Coronary artery (tissue), 2 donors: ENCODE measurements around the gene OR2H2.
A peak's percentile ranks its signal among the peaks of the same experiment; 100 is the strongest.

ENCODE experiments used
- DNase-seq: peaks from one replicate; pipeline ENCODE4 v3.0.0-alpha.2; 2017; ENCODE audit warnings: low spot score
- H3K27ac ChIP-seq, 2 donors: fragments of 200-600 bp; sonication (generic); one replicate each; pipeline ENCODE4 v1.5.1; 2016 to 2019
- H3K4me3 ChIP-seq: fragments of 200-600 bp; sonication (generic); 2 replicates; pipeline ENCODE4 v1.5.1; 2016; ENCODE audit warnings: mild to moderate bottlenecking, moderate library complexity
- TF ChIP-seq, protein P1 (sequence below): fragments of 200-600 bp; sonication (generic); IDR thresholded peaks from one replicate; pipeline ENCODE4 v1.5.1; 2019; ENCODE audit warnings: antibody characterized with exemption

The OR2H2 gene

DNA sequence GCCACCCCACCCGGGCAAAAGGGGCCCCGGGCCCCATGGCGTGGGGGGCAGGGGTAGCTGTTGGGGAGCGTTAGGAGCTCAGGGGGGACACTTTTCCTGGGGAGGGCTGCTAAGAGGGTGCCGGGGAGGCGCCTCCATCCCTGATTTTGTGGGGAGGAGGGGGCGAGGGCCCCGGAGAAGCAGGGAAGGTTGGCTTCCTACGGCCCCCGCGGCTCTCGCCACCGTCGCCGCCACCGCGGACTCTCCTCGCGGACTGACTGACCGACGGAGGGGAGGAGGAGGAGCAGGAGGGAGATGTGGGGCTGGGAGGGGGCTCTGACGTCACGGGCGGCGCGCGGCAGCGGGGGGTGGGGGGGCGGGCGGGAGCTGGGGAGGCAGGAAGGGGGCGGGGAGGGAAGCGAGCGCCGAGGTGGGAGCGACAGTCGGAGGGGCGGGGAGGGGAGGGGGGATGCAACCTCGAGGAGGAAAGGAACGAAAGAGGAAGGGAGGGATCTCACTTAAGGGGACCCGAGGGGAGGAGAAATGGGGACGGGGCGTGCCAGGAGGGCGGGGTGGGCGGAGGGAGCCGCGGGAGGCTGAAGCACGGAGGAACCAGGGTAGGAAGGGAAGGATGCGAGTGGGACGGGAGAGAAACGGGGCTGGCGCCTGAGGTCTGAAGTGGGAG is 43.0 kb downstream of the OR2H2 start:
- peak overlapping the region; percentile 66 for H3K27ac ChIP-seq
- peak; percentile 84 for DNase-seq
- TF ChIP-seq, protein P1, sequence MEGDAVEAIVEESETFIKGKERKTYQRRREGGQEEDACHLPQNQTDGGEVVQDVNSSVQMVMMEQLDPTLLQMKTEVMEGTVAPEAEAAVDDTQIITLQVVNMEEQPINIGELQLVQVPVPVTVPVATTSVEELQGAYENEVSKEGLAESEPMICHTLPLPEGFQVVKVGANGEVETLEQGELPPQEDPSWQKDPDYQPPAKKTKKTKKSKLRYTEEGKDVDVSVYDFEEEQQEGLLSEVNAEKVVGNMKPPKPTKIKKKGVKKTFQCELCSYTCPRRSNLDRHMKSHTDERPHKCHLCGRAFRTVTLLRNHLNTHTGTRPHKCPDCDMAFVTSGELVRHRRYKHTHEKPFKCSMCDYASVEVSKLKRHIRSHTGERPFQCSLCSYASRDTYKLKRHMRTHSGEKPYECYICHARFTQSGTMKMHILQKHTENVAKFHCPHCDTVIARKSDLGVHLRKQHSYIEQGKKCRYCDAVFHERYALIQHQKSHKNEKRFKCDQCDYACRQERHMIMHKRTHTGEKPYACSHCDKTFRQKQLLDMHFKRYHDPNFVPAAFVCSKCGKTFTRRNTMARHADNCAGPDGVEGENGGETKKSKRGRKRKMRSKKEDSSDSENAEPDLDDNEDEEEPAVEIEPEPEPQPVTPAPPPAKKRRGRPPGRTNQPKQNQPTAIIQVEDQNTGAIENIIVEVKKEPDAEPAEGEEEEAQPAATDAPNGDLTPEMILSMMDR, result no peak
- peak overlapping the region; percentile 75 for H3K4me3 ChIP-seq

DNA sequence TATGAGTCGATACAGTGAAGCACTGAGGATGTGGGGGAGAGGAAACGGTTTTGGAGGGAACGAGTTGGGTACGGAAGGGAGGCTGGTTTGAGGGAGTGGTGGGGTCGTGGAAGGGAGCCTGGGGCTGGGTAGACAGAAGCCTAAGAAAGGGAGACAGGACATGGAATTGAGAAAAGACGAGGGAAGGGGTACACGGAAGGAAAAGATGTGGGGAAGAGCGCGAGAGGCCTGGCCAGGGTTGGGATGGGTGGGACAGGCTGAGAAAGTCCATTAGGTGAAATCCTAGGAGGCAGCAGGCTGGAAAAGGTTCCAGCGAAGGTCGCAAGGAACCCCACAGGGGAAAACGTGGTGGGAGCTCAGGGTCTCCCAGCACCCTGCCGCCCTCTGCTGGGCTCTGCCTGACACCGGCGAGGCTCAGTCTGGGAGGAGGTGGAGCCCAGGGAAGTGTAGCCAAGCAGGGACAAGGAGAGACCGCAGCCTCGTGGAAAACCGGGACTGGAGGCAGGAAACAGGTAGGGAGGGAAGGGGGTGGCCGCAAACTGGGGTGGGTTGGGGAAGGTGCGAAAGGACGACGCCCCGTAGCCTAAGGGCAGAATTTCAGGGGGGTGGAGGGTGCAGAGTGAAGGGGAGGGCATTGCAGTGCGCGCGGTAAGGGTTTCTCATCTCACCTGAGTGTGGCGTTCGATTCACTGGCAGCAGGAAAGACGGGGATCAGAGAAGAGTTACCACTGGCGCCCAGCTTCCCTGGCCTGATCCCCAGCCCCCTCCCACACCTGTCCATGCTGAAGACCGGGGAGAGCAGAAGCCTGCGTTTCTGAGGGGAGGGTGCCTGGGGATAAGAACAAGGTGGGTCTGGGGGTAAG is 43.7 kb downstream of the OR2H2 start:
- TF ChIP-seq, protein P1, result peak; percentile 46
- no peak for DNase-seq
- H3K27ac ChIP-seq, result peak overlapping the region; percentile 66
- H3K4me3 ChIP-seq, result peak overlapping the region; percentile 75

DNA sequence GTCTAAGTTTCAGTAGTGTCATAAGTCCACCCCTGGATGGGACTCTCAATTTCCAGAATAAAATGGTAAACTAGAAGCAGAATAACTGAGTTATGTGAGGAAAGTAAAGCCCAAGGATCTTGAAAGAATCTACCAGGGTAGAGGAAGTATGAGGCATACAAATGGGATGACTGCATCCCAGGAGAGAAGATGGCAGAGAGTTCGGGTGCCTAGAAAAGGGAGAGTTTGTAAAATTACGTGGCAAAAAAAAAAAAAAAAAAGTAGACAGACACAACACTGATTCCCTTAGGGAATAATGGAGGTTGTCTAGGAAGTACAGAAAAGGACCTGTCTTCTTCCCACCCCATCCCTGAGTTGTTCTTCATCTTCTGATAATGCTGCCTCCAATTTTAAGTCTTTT is 44.6 kb downstream of the OR2H2 start:
- TF ChIP-seq, protein P1, result no peak
- H3K4me3 ChIP-seq, result no peak overlapping the region
- no peak overlapping the region for H3K27ac ChIP-seq
- no peak for DNase-seq

DNA sequence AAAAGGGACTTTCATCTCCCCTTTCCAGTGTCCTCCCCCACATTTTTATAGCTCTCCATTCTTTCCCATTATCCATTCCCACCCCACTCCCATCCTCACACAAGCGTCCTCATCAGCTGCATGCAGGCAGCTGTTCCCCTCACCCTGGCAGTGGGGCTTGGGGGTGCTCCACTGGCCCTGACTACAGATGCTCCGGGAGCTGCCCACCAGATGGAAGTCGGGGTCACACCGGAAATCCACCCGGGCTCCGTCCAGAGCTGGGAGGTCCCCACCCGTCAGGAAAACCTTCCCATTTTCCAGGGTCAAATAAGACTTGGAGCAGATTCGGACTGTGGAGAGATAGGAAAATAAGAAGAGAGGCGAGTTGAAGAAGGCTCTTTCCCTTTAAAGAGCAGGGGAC is 45.4 kb downstream of the OR2H2 start:
- no peak overlapping the region for H3K27ac ChIP-seq

DNA sequence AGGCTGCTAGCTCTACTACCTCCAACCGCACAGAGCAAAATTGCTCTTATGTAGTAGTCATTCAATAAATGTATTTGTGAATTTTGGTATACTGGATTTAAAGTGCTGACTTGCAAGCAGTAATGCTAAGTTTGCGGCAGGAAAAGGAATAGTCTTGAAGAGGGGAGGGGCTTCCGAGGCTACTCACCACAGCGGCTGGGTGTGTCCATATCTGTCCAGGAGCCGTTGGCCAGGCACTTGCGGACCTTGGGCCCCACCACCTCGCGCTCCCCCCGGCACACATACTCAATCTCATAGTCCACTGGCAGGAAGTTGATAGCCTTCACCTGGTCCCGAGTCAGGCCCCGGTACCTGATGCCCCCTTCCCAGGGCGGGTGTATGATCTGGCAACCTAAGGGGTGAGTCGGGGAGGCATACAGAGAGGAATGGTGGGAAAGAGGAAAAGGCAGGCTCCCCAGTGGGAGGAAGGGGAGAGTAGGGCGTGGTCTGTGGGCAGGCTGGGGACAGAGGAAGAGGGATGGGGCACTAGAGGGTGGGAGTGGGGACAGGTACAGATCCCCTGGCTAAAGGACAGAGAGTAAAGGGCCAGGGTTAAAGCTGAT is 46.4 kb downstream of the OR2H2 start:
- DNase-seq, result no peak

More for the DNA sequence above, 45.4 kb downstream of the OR2H2 start:
- no peak overlapping the region for H3K4me3 ChIP-seq
- TF ChIP-seq, protein P1, result no peak
- no peak for DNase-seq

DNA sequence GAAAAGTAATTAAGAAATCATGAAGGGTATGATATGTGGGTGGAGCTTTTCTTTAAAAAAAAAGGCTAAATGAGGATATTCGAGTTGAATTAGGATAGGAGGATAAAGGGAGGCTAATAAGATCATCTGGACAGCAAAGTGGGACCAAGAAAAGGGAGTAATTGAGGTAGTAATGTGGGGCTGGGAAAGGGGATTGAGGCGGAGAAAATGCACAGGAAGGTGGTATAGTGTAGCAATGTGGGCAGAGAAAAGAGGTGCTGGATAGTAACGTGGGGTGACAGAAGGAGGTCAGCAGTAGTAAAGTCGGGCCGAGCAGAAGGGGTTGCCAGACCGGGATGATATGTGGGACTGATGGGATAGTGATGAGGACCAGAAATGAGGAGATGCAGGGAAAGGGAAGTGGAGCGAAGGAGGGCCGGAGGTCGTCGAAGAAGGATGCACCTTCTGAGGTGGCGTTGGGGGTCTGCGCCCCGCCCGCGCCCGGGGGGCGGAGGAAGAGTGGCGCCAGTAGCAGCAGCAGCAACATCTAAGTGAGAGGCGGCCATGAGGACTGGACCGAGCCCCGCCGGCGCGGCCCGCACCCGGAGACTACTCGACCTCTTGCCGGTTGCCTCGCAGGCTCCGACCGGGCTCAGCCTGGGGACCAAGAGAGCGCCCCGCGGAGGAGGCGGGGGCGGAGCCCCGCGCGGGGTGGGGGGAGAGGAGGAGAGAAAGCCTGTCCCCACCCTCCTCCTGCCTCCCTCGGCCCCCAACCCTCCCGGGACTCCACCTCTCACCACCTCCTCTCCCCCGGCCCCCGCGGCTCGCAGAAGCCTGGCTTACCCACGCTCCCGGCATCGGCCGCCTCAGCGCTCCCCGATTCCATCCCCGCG is 47.2 kb downstream of the OR2H2 start:
- Histone ChIP-seq H3K4me3 (peak overlapping the region; percentile 89), H3K27ac (peak overlapping the region; percentile 82 to 84)
- DNase-seq, result no peak
- TF ChIP-seq, protein P1, result no peak

More for the DNA sequence above, 46.4 kb downstream of the OR2H2 start:
- peak overlapping the region; percentile 89 for H3K4me3 ChIP-seq
- TF ChIP-seq, protein P1, result no peak
- no peak overlapping the region for H3K27ac ChIP-seq
